Liver (tissue), 9 donors: ENCODE data around the gene SPHK2. TPM values are rescaled to one million over a fixed set of nuclear protein-coding genes. Genes with fewer than 3 reads are reported as not detected.

Source experiments
- DNase-seq: peaks from one replicate; pipeline ENCODE4 v3.0.0-alpha.2; 2017; ENCODE audit warnings: low spot score
- H3K27ac ChIP-seq, 2 donors: one replicate each; pipeline ENCODE4 v1.7.0; 2013; ENCODE audit warnings: inconsistent platforms in 2 of 2, low read length in 2 of 2, control low read depth in 1 of 2, low read depth in 1 of 2, mild to moderate bottlenecking in 1 of 2
- H3K27me3 ChIP-seq, 4 donors: one replicate each; pipeline versions ENCODE4 v1.6.1 to v1.7.0; 2013; ENCODE audit warnings: low read length in 3 of 4, inconsistent platforms in 1 of 4, mild to moderate bottlenecking in 1 of 4, moderate library complexity in 1 of 4; ENCODE audit not compliant: control insufficient read depth in 4 of 4, insufficient read depth in 4 of 4
- H3K36me3 ChIP-seq, 4 donors: one replicate each; pipeline versions ENCODE4 v1.6.1 to v1.7.0; 2013; ENCODE audit warnings: low read length in 3 of 4, mild to moderate bottlenecking in 3 of 4, low read depth in 1 of 4, moderate library complexity in 1 of 4; ENCODE audit not compliant: control insufficient read depth in 4 of 4, insufficient read depth in 3 of 4
- H3K4me1 ChIP-seq, 4 donors: one replicate each; pipeline versions ENCODE4 v1.6.1 to v1.7.0; 2013; ENCODE audit warnings: low read length in 3 of 4, mild to moderate bottlenecking in 3 of 4, moderate library complexity in 1 of 4; ENCODE audit not compliant: control insufficient read depth in 4 of 4, insufficient read depth in 4 of 4
- H3K4me3 ChIP-seq, 3 donors: one replicate each; pipeline versions ENCODE4 v1.6.1 to v1.7.0; 2013; ENCODE audit warnings: low read length in 3 of 3, control low read depth in 1 of 3, low read depth in 1 of 3, mild to moderate bottlenecking in 1 of 3
- H3K9ac ChIP-seq, 2 donors: one replicate each; pipeline ENCODE4 v1.7.0; 2013; ENCODE audit warnings: low read length in 2 of 2, mild to moderate bottlenecking in 2 of 2, moderate library complexity in 2 of 2, control low read depth in 1 of 2, low read depth in 1 of 2
- H3K9me3 ChIP-seq, 4 donors: one replicate each; pipeline versions ENCODE4 v1.6.1 to v1.7.0; 2013; ENCODE audit warnings: low read length in 3 of 4; ENCODE audit not compliant: control insufficient read depth in 4 of 4
- CTCF ChIP-seq: fragments of 150-350 bp; IDR thresholded peaks from 2 replicates; pipeline ENCODE4 v1.5.1; 2017; ENCODE audit warnings: improper control_type of control experiment, low read depth, low read length; ENCODE audit not compliant: missing input control
- EGR1 ChIP-seq, 2 donors: IDR thresholded peaks; 2 replicates each; pipeline ENCODE4 v1.6.1; 2016 to 2018; ENCODE audit warnings: antibody characterized with exemption in 2 of 2, low read depth in 2 of 2
- FOXA2 ChIP-seq: IDR thresholded peaks from 2 replicates; pipeline ENCODE4 v1.6.1; 2016; ENCODE audit warnings: antibody characterized with exemption
- GABPA ChIP-seq, 2 donors: IDR thresholded peaks in 1 of 2; conservative IDR thresholded peaks in 1 of 2; 2 replicates each; pipeline ENCODE4 v1.6.1; 2016; ENCODE audit warnings: antibody characterized with exemption in 2 of 2, mild to moderate bottlenecking in 1 of 2, moderate library complexity in 1 of 2
- HNF4A ChIP-seq, 2 donors: conservative IDR thresholded peaks; 2 replicates each; pipeline ENCODE4 v1.6.1; 2016; ENCODE audit warnings: antibody characterized with exemption in 2 of 2, mild to moderate bottlenecking in 2 of 2
- HNF4G ChIP-seq: IDR thresholded peaks from 2 replicates; pipeline ENCODE4 v1.6.1; 2016; ENCODE audit warnings: antibody characterized with exemption
- JUND ChIP-seq, 2 donors: IDR thresholded peaks; 2 replicates each; pipeline ENCODE4 v1.6.1; 2016; ENCODE audit warnings: antibody characterized with exemption in 2 of 2
- MAX ChIP-seq: IDR thresholded peaks from 2 replicates; pipeline ENCODE4 v1.6.1; 2016; ENCODE audit warnings: antibody characterized with exemption
- NR2F2 ChIP-seq: IDR thresholded peaks from 2 replicates; pipeline ENCODE4 v1.6.1; 2016; ENCODE audit warnings: antibody characterized with exemption
- RAD21 ChIP-seq, 2 donors: IDR thresholded peaks; 2 replicates each; pipeline ENCODE4 v1.6.1; 2016; ENCODE audit warnings: antibody characterized with exemption in 2 of 2, mild to moderate bottlenecking in 2 of 2
- RXRA ChIP-seq, 2 donors: IDR thresholded peaks; 2 replicates each; pipeline ENCODE4 v1.6.1; 2017 to 2018; ENCODE audit warnings: antibody characterized with exemption in 2 of 2, mild to moderate bottlenecking in 1 of 2
- SP1 ChIP-seq: IDR thresholded peaks from 2 replicates; pipeline ENCODE4 v1.6.1; 2018; ENCODE audit warnings: antibody characterized with exemption, mild to moderate bottlenecking
- TAF1 ChIP-seq: conservative IDR thresholded peaks from 2 replicates; pipeline ENCODE4 v1.6.1; 2016; ENCODE audit warnings: antibody characterized with exemption, mild to moderate bottlenecking
- YY1 ChIP-seq: IDR thresholded peaks from 2 replicates; pipeline ENCODE4 v1.6.1; 2016; ENCODE audit warnings: antibody characterized with exemption, mild to moderate bottlenecking
- WGBS: extraction: QIAGEN DNeasy Blood & Tissue Kit; methylation state at CpG from one replicate; pipeline ENCODE4 v1.1.7; 2013; 5-methylcytosine and 5-hydroxymethylcytosine counted together
- polyA plus RNA-seq, 2 donors: library from polyadenylated mRNA; stranded (reverse) in 1 of 2; unstranded in 1 of 2; fragments of 200-250 nt in 1 of 2; fragments of >200 nt in 1 of 2; fragmentation: Nextera tagmentation in 1 of 2; extraction: Ambion mirVana in 1 of 2; gene quantifications; one replicate each; pipeline versions ENCODE4 v1.2.1 to v1.2.3, GENCODE V29; 2013 to 2015
- total RNA-seq, 2 donors: library from RNA; depleted of rRNA; stranded (reverse); fragments of >200 nt; gene quantifications; one replicate each; pipeline ENCODE4 v1.2.3, GENCODE V29; 2014
- TF ChIP-seq, protein P1 (sequence below): IDR thresholded peaks from 2 replicates; pipeline ENCODE4 v1.6.1; 2016; ENCODE audit warnings: antibody characterized with exemption, mild to moderate bottlenecking
- TF ChIP-seq, protein P2 (sequence below): IDR thresholded peaks from 2 replicates; pipeline ENCODE4 v1.6.1; 2016; ENCODE audit warnings: antibody characterized with exemption
- donor health status: healthy.
- donor health status: healthy.
- donor health status: healthy.
- donor health status: healthy.
- donor health status: healthy.

The SPHK2 gene
- total and polyA plus RNA-seq, 4 donors = 9.6 to 17.3 (median 12.3) TPM

- Histone ChIP-seq H3K4me1 (peaks cover 8 to 41% (median 27%) of the 10 kb centered on the region in 4 donors), H3K36me3 (peaks cover 15 to 27% (median 18%) of the 10 kb centered on the region in 4 donors), H3K27ac (no peak overlapping the region), H3K9ac (no peak overlapping the region), H3K27me3 (no peaks in the 10 kb centered on the region), H3K9me3 (no peaks in the 10 kb centered on the region), H3K4me3 (no peak overlapping the region)
- DNase-seq = no peak
- TF ChIP-seq HNF4G = no peak
- TF ChIP-seq, protein P1, sequence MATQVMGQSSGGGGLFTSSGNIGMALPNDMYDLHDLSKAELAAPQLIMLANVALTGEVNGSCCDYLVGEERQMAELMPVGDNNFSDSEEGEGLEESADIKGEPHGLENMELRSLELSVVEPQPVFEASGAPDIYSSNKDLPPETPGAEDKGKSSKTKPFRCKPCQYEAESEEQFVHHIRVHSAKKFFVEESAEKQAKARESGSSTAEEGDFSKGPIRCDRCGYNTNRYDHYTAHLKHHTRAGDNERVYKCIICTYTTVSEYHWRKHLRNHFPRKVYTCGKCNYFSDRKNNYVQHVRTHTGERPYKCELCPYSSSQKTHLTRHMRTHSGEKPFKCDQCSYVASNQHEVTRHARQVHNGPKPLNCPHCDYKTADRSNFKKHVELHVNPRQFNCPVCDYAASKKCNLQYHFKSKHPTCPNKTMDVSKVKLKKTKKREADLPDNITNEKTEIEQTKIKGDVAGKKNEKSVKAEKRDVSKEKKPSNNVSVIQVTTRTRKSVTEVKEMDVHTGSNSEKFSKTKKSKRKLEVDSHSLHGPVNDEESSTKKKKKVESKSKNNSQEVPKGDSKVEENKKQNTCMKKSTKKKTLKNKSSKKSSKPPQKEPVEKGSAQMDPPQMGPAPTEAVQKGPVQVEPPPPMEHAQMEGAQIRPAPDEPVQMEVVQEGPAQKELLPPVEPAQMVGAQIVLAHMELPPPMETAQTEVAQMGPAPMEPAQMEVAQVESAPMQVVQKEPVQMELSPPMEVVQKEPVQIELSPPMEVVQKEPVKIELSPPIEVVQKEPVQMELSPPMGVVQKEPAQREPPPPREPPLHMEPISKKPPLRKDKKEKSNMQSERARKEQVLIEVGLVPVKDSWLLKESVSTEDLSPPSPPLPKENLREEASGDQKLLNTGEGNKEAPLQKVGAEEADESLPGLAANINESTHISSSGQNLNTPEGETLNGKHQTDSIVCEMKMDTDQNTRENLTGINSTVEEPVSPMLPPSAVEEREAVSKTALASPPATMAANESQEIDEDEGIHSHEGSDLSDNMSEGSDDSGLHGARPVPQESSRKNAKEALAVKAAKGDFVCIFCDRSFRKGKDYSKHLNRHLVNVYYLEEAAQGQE = no peak
- no peak for TF ChIP-seq FOXA2
- 79% methylated on average over 19 of the region's 19 CpGs for WGBS
Measured at GRCh38 chr19:48615231-48616040, 3.9 kb upstream of the SPHK2 start.

GRCh38 chr19:48616041-48616436 is 3.3 kb upstream of the SPHK2 start:
- Histone ChIP-seq H3K9me3 (no peaks in the 10 kb centered on the region), H3K27ac (no peak overlapping the region), H3K9ac (no peak overlapping the region), H3K4me3 (no peak overlapping the region), H3K36me3 (peaks cover 15 to 27% (median 18%) of the 10 kb centered on the region in 4 donors), H3K4me1 (peaks cover 8 to 41% (median 27%) of the 10 kb centered on the region in 4 donors), H3K27me3 (no peaks in the 10 kb centered on the region)
- no peak for DNase-seq
- no peak for TF ChIP-seq HNF4A (conservative IDR thresholded peaks at IDR 0.05)
- no peak for TF ChIP-seq FOXA2
- no peak for TF ChIP-seq SP1
- TF ChIP-seq CTCF = no peak
- no peak for TF ChIP-seq NR2F2
- no peak for TF ChIP-seq YY1
- no peak for TF ChIP-seq HNF4G
- TF ChIP-seq JUND (IDR thresholded peaks at IDR 0.05) = no peak
- no peak for TF ChIP-seq EGR1 (IDR thresholded peaks at IDR 0.05; ENCODE audit: low read depth in 2 of 2)
- no peak for TF ChIP-seq MAX
- TF ChIP-seq RXRA (IDR thresholded peaks at IDR 0.05) = no peak
- TF ChIP-seq, protein P1 = no peak
- TF ChIP-seq, protein P2, sequence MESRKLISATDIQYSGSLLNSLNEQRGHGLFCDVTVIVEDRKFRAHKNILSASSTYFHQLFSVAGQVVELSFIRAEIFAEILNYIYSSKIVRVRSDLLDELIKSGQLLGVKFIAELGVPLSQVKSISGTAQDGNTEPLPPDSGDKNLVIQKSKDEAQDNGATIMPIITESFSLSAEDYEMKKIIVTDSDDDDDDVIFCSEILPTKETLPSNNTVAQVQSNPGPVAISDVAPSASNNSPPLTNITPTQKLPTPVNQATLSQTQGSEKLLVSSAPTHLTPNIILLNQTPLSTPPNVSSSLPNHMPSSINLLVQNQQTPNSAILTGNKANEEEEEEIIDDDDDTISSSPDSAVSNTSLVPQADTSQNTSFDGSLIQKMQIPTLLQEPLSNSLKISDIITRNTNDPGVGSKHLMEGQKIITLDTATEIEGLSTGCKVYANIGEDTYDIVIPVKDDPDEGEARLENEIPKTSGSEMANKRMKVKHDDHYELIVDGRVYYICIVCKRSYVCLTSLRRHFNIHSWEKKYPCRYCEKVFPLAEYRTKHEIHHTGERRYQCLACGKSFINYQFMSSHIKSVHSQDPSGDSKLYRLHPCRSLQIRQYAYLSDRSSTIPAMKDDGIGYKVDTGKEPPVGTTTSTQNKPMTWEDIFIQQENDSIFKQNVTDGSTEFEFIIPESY = no peak
- no peak for TF ChIP-seq TAF1
- TF ChIP-seq GABPA (IDR thresholded peaks at IDR 0.05 in 1 of 2, conservative IDR thresholded peaks at IDR 0.05 in 1 of 2) = no peak
- TF ChIP-seq RAD21 (IDR thresholded peaks at IDR 0.05) = no peak
- WGBS = 88% methylated on average over 16 of the region's 16 CpGs
